Astrocyte of the cerebellum (primary cell): ENCODE data around the gene DLG2.
"Not testable (repeated sequence)": the region's sequence is repeated elsewhere in the genome, so short reads cannot be mapped to it uniquely, and the experiment has no call there.

Experiments used
- DNase-seq: peaks from one replicate; pipeline ENCODE4 v3.0.0-alpha.2; 2011; ENCODE audit warnings: low read depth
- H3K4me3 ChIP-seq: 2 replicates; pipeline ENCODE4 v1.5.1; 2011; ENCODE audit warnings: mild to moderate bottlenecking, low read depth, low read length, moderate library complexity
- CTCF ChIP-seq: IDR thresholded peaks from 2 replicates; pipeline ENCODE4 v1.5.1; 2012; ENCODE audit warnings: low read length, low read depth, moderate library complexity, mild to moderate bottlenecking; ENCODE audit errors: missing control alignments
- in situ Hi-C: cut with HindIII; loops from 2 replicates; pipeline ENCODE4 v1.10.0; 2017; ENCODE audit warnings: low sequenced_read_pairs

DLG2 gene

DNA sequence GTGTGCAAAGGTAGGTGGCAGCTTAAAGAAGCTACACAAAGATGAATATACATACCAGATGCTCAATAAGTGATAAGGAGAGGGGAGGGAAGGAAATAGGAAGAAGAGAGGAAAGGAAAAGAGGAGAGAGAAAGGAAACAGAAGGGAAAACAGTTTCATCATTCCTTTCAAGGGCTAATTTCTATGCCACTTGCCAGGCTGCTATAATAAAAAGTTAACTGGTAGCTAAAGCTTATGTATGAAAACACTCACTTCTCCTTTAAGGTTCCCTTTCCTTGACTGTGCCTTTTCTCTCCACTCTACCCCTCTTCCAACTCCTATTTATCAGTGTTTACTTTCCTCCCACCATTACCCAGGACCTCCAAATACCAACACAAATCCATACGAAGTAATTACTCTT, 347.9 kb downstream of the DLG2 start:
- TF ChIP-seq CTCF = no peak
- in situ Hi-C loops = no loop called here
- H3K4me3 ChIP-seq = no peak overlapping the region
- DNase-seq = no peak

GRCh38 chr11:85277693-85278092, 349.5 kb downstream of the DLG2 start:
- no peak overlapping the region for H3K4me3 ChIP-seq
- DNase-seq = no peak
- TF ChIP-seq CTCF = no peak
- in situ Hi-C loops = no loop called here

GRCh38 chr11:85276332-85276731, 350.8 kb downstream of the DLG2 start:
- in situ Hi-C loops = no loop called here
- no peak for TF ChIP-seq CTCF
- DNase-seq = no peak
- H3K4me3 ChIP-seq = no peak overlapping the region

DNA sequence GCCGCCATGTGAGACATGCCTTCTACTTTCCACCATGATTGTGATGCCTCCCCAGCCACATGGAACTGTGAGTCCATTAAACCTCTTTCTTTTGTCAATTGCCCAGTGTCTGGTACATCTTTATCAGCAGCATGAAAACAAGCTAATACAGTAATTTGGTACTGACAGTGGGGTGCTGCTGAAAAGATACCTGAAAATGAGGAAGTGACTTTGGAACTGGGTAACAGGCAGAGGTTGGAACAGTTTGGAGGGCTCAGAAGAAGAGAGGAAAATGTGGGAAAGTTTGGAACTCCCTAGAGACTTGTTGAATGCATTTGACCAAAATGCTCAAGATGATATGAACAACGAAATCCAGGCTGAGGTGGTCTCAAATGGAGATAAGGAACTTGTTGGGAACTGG, 356.8 kb downstream of the DLG2 start:
- H3K4me3 ChIP-seq, DNase-seq, in situ Hi-C loops: not testable (repeated sequence)

- H3K4me3 ChIP-seq = no peak overlapping the region
- TF ChIP-seq CTCF = no peak
- in situ Hi-C loops = no loop called here
- DNase-seq = no peak
These were observed 358.0 kb downstream of the DLG2 start for GRCh38 chr11:85269109-85269508.

- in situ Hi-C loops = no loop called here
- H3K4me3 ChIP-seq = no peak overlapping the region
- DNase-seq = no peak
- TF ChIP-seq CTCF = no peak
These were observed 360.5 kb downstream of the DLG2 start for GRCh38 chr11:85266646-85267045.

GRCh38 chr11:85263328-85263727, 363.8 kb downstream of the DLG2 start:
- H3K4me3 ChIP-seq = no peak overlapping the region
- in situ Hi-C loops = no loop called here
- TF ChIP-seq CTCF = no peak
- no peak for DNase-seq
